CD4-positive, alpha-beta T cell (primary cell): Measurements from ENCODE around the gene EGFR. TPM values are rescaled to one million over a fixed set of nuclear protein-coding genes. Genes with fewer than 3 reads are reported as not detected.

Experiments
- ATAC-seq: fragments of 200-7000 bp; cut with Tn5 transposase; one replicate; pipeline ENCODE4 v1.10.0; 2022; ENCODE audit warnings: mild to moderate bottlenecking; ENCODE audit not compliant: poor library complexity
- CTCF ChIA-PET: fragments of 350-600 bp; sonication (Branson Sonifier 250); formaldehyde crosslinking; loops from one replicate; lab custom pipeline; 2021; ENCODE audit warnings: antibody characterized with exemption, inconsistent platforms; lab: Charles Lee
- POLR2A ChIA-PET: fragments of 350-600 bp; sonication (Branson Sonifier 250); formaldehyde crosslinking; loops from one replicate; lab custom pipeline; 2021; ENCODE audit warnings: antibody characterized with exemption, inconsistent platforms; lab: Charles Lee
- DNase-seq, 14 experiments: peaks; one replicate each; pipeline ENCODE4 v3.0.0-alpha.2; 2013 to 2020; ENCODE audit warnings: mixed read lengths in 2 of 14
- H3K27ac ChIP-seq, 2 donors: one replicate each; pipeline versions ENCODE4 v1.5.1 to v1.7.0; 2013; ENCODE audit warnings: low read length in 2 of 2, low read depth in 1 of 2, mild to moderate bottlenecking in 1 of 2
- H3K27me3 ChIP-seq, 2 experiments: 1 replicate in 1 of 2; 2 replicates in 1 of 2; pipeline versions ENCODE4 v1.6.1 to v1.7.0; 2013; ENCODE audit warnings: low read length in 2 of 2, control low read depth in 1 of 2, mild to moderate bottlenecking in 1 of 2, moderate library complexity in 1 of 2; ENCODE audit not compliant: insufficient read depth in 2 of 2, control insufficient read depth in 1 of 2
- H3K36me3 ChIP-seq: one replicate; pipeline ENCODE4 v1.6.1; 2013; ENCODE audit warnings: low read length, control low read depth; ENCODE audit not compliant: insufficient read depth
- H3K4me1 ChIP-seq: one replicate; pipeline ENCODE4 v1.6.1; 2013; ENCODE audit warnings: low read length, control low read depth; ENCODE audit not compliant: insufficient read depth
- H3K4me3 ChIP-seq: one replicate; pipeline ENCODE4 v1.5.1; 2013; ENCODE audit warnings: mild to moderate bottlenecking, low read length, moderate library complexity
- H3K9me3 ChIP-seq, 2 experiments: 1 replicate in 1 of 2; 2 replicates in 1 of 2; pipeline versions ENCODE4 v1.6.1 to v1.7.0; 2013; ENCODE audit warnings: low read length in 2 of 2, mild to moderate bottlenecking in 2 of 2, control low read depth in 1 of 2, moderate library complexity in 1 of 2; ENCODE audit not compliant: control insufficient read depth in 1 of 2, insufficient read depth in 1 of 2
- H3K27ac Mint-ChIP-seq: one replicate; pipeline ENCODE4 v1.8.0; 2020; ENCODE audit warnings: mixed read lengths
- H3K27me3 Mint-ChIP-seq: one replicate; pipeline ENCODE4 v1.8.0; 2021; ENCODE audit warnings: mixed read lengths
- H3K36me3 Mint-ChIP-seq: one replicate; pipeline ENCODE4 v1.8.0; 2021; ENCODE audit warnings: low read depth, mixed read lengths
- H3K4me1 Mint-ChIP-seq: one replicate; pipeline ENCODE4 v1.8.0; 2021; ENCODE audit warnings: low read depth, mixed read lengths
- H3K4me3 Mint-ChIP-seq: one replicate; pipeline ENCODE4 v1.8.0; 2020; ENCODE audit warnings: mild to moderate bottlenecking, mixed read lengths
- H3K9me3 Mint-ChIP-seq: one replicate; pipeline ENCODE4 v1.8.0; 2020; ENCODE audit warnings: mixed read lengths
- intact Hi-C, 2 experiments: fragments of 100-400 bp; cut with DNase I in 1 of 2; cut with micrococcal nuclease in 1 of 2; formaldehyde crosslinking; loops; one replicate each; pipeline versions ENCODE4 v1.15.1 to v1.9.0; 2023 to 2025; cut with DNase I, micrococcal nuclease
- total RNA-seq, 174 experiments: library from RNA in 2 of 174; stranded (reverse) in 2 of 174; gene quantifications; one replicate each; pipeline ENCODE4 v1.2.3 and lab custom pipeline; 2021 to 2026
- TF ChIP-seq, protein P1 (sequence below): fragments of 200-600 bp; IDR thresholded peaks from one replicate; pipeline ENCODE4 v1.8.0; 2022; ENCODE audit warnings: antibody characterized with exemption, mild to moderate bottlenecking

Gene EGFR
- total RNA-seq, 2 experiments from 2014 or later = not detected

DNA sequence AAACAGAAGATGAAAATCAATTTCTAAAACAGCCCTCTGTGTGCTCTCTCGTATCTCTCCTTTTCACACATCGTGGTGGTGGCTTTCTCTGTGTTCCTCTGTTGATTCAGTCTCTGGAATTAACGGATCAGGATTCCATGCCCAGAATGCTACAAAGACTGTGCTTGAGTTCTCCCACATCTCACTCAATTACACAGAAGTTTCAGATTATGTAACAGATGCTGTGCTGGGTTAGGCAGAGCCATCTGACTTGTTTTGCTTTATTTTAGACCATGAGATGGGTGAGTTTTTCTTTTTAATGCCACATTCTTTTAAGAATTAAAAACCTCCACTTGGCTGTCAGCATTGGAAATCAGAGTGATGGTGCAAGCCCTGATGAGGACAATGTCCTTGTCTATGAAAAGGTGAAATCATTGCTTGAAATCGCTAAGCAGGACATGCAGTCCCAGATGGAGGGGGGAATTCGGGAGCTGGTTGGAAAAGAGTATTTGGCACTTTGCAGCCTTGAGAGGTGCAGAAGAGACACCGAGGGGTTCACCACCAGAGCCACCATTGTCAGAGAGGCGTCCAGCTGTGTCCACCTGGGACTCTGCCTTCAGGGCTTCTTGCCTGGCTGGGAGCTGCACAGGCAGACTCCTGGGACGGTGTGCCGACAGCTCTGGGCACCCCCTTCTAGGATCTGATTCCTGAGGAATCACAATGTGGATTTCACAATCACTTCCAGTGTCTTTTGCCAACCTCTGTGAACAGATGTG, 80.4 kb downstream of the EGFR start:
- CTCF ChIA-PET = no interaction called here
- Mint-ChIP-seq H3K27ac (no peak overlapping the region), H3K4me1 (no peaks in the 10 kb centered on the region), H3K27me3 (peaks cover 47% of the 10 kb centered on the region), H3K36me3 (no peaks in the 10 kb centered on the region), H3K9me3 (no peaks in the 10 kb centered on the region), H3K4me3 (no peak overlapping the region)
- no peaks in the 10 kb centered on the region for H3K9me3 ChIP-seq
- ATAC-seq (no peak), DNase-seq (no peak)
- no peaks in the 10 kb centered on the region for H3K36me3 ChIP-seq
- no peak overlapping the region for H3K4me3 ChIP-seq
- H3K27ac ChIP-seq = no peak overlapping the region
- peaks cover 4 to 12% of the 10 kb centered on the region in 2 experiments for H3K27me3 ChIP-seq
- intact Hi-C loops = no loop called here
- TF ChIP-seq, protein P1, sequence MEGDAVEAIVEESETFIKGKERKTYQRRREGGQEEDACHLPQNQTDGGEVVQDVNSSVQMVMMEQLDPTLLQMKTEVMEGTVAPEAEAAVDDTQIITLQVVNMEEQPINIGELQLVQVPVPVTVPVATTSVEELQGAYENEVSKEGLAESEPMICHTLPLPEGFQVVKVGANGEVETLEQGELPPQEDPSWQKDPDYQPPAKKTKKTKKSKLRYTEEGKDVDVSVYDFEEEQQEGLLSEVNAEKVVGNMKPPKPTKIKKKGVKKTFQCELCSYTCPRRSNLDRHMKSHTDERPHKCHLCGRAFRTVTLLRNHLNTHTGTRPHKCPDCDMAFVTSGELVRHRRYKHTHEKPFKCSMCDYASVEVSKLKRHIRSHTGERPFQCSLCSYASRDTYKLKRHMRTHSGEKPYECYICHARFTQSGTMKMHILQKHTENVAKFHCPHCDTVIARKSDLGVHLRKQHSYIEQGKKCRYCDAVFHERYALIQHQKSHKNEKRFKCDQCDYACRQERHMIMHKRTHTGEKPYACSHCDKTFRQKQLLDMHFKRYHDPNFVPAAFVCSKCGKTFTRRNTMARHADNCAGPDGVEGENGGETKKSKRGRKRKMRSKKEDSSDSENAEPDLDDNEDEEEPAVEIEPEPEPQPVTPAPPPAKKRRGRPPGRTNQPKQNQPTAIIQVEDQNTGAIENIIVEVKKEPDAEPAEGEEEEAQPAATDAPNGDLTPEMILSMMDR = no peak
- H3K4me1 ChIP-seq = no peaks in the 10 kb centered on the region
- POLR2A ChIA-PET = no interaction called here

GRCh38 chr7:55099821-55100543, 81.2 kb downstream of the EGFR start:
- no peak overlapping the region for H3K4me3 ChIP-seq
- H3K4me3 Mint-ChIP-seq = no peak overlapping the region
- H3K36me3 Mint-ChIP-seq = no peaks in the 10 kb centered on the region
- no peak for ATAC-seq
- TF ChIP-seq, protein P1 = no peak
- no peaks in the 10 kb centered on the region for H3K9me3 Mint-ChIP-seq
- ChIA-PET POLR2A (no interaction called here), CTCF (no interaction called here)
- peaks cover 54% of the 10 kb centered on the region for H3K27me3 Mint-ChIP-seq
- no peaks in the 10 kb centered on the region for H3K4me1 ChIP-seq
- no peaks in the 10 kb centered on the region for H3K36me3 ChIP-seq
- peaks cover 4 to 12% of the 10 kb centered on the region in 2 experiments for H3K27me3 ChIP-seq
- intact Hi-C loops = no loop called here
- no peaks in the 10 kb centered on the region for H3K9me3 ChIP-seq
- no peak overlapping the region for H3K27ac ChIP-seq
- no peak for DNase-seq
- H3K4me1 Mint-ChIP-seq = peaks cover 5% of the 10 kb centered on the region
- H3K27ac Mint-ChIP-seq = no peak overlapping the region

DNA sequence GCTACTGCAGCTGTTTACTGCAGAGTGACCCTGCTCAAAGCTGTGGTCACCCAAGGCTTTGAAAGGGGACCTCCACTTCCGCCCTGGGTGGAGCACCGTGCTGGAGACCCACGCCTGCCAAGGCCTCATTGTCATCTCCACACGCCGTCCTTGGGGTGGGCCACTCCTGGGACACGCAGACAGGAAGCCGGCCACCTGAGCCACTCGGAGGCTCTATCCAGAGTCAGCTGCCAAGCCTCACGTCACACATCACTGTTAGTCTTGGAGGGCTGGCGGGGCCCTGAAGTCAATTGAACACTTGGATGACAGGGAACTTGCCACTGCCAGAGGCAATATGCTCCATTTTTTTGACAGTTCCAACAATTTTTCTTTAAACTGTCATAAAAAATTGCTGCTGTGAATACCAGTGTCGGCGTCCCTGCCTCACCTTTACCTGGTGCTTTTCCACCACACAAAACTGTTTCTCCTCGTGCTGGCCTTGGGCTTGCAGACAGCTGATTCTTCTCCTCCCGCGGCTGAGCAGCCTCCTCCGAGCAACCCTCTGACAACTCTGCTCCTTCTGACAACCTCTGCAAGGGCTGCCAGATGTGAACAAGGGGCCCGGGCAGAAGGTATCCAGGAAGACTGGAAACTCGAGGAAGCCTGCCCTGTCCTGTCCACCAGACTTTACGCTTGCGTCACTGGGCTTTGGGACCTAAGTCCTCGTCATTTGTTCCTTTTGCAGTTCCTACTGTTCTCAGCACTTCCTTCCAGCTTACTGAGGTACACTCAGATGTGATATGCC, 81.9 kb downstream of the EGFR start:
- no peak overlapping the region for H3K4me3 Mint-ChIP-seq
- DNase-seq (no peak), ATAC-seq (no peak)
- H3K9me3 Mint-ChIP-seq = no peaks in the 10 kb centered on the region
- CTCF ChIA-PET = no interaction called here
- H3K27me3 Mint-ChIP-seq = peaks cover 58% of the 10 kb centered on the region
- H3K4me1 Mint-ChIP-seq = peaks cover 8% of the 10 kb centered on the region
- POLR2A ChIA-PET = no interaction called here
- TF ChIP-seq, protein P1 = no peak
- Histone ChIP-seq H3K9me3 (no peaks in the 10 kb centered on the region), H3K4me3 (no peak overlapping the region), H3K4me1 (no peaks in the 10 kb centered on the region), H3K27me3 (peaks cover 4 to 12% of the 10 kb centered on the region in 2 experiments), H3K36me3 (no peaks in the 10 kb centered on the region), H3K27ac (no peak overlapping the region)
- H3K27ac Mint-ChIP-seq = no peak overlapping the region
- H3K36me3 Mint-ChIP-seq = no peaks in the 10 kb centered on the region
- intact Hi-C loops = no loop called here
